ENCODE results near the gene VMP1. TPM values are rescaled to one million over a fixed set of nuclear protein-coding genes. Genes with fewer than 3 reads are reported as not detected.

Gene VMP1
- total RNA-seq, 1 experiment from 2014 or later, result 83.1 TPM

DNA sequence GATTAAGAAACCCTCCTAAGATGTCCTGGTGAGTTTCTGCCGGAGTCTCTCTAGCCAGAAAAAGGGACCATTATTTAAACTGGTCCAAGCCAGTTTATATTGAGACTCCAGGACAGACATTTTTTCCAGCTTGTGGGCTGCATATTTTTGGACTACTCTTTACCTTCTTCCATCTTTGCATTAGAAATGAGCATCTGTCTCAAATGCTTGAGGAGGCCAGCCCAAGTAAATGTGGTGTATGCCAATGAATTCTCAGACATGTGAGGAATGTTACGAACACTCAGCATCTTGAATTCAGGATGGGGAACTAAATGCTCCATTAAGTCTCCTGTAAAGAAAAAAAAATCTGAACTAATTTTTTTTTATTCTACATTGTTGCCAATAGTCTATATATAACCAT, 166.9 kb downstream of the VMP1 start:
- Histone ChIP-seq H4K20me1 (ENCODE audit: control insufficient read depth, insufficient read depth, insufficient read length) (no peaks in the 10 kb centered on the region), H2AFZ (ENCODE audit: low read length) (no peak overlapping the region), H2BK20ac (ENCODE audit: low read depth, low read length, poor library complexity, severe bottlenecking) (no peak overlapping the region), H3K23ac (ENCODE audit: insufficient read length, low read depth, low read length) (no peak overlapping the region), H4K91ac (ENCODE audit: insufficient read length, low read depth, low read length) (no peak overlapping the region), H3K4me2 (ENCODE audit: insufficient read depth, insufficient read length, low read length) (no peak overlapping the region), H3K14ac (ENCODE audit: insufficient read depth, low read length) (no peak overlapping the region), H3K27ac (ENCODE audit: insufficient read length, low read depth, low read length) (no peak overlapping the region), H3K4ac (ENCODE audit: low read depth, low read length) (no peak overlapping the region), H3K56ac (ENCODE audit: insufficient read length, low read depth, low read length) (no peak overlapping the region), H2AK5ac (ENCODE audit: insufficient read length, low read length) (no peak overlapping the region), H3K79me2 (ENCODE audit: insufficient read depth, low read length) (no peaks in the 10 kb centered on the region), H2BK12ac (ENCODE audit: insufficient read length, low read depth, low read length) (no peak overlapping the region), H2BK15ac (ENCODE audit: low read depth, low read length) (no peak overlapping the region), H4K5ac (ENCODE audit: insufficient read length, low read depth, low read length) (no peak overlapping the region), H2BK5ac (ENCODE audit: insufficient read length, low read length) (no peak overlapping the region), H3K79me1 (ENCODE audit: insufficient read depth, low read depth, low read length, poor library complexity, severe bottlenecking) (no peaks in the 10 kb centered on the region), H4K8ac (replicated peaks; ENCODE audit: insufficient read length, low read depth, low read length) (no peak overlapping the region), H2BK120ac (ENCODE audit: low read depth, low read length, poor library complexity, severe bottlenecking) (no peak overlapping the region), H3K9ac (ENCODE audit: extremely low read depth, insufficient read length, low read length) (no peak overlapping the region), H3K27me3 (ENCODE audit: insufficient read depth, low read length) (no peaks in the 10 kb centered on the region), H3K18ac (ENCODE audit: insufficient read length, low read depth, low read length) (no peak overlapping the region), H3K23me2 (ENCODE audit: insufficient read length, low read depth, low read length, poor library complexity, severe bottlenecking) (no peaks in the 10 kb centered on the region), H3T11ph (ENCODE audit: low read length) (no peak overlapping the region), H3K9me3 (ENCODE audit: control insufficient read depth, low read depth, low read length) (no peaks in the 10 kb centered on the region), H3K4me1 (ENCODE audit: insufficient read depth, low read length) (no peaks in the 10 kb centered on the region)
- no CpG with 5 or more reads among the region's 2 CpGs for WGBS (ENCODE audit: extremely low coverage, insufficient read length, low lambda C conversion rate)
- H3K4me3 Mint-ChIP-seq, result no peak overlapping the region
- H3K9me3 Mint-ChIP-seq, result no peaks in the 10 kb centered on the region
- H3K4me1 Mint-ChIP-seq, result no peaks in the 10 kb centered on the region
- DNase-seq, result no peak
- no peaks in the 10 kb centered on the region for H3K27me3 Mint-ChIP-seq (ENCODE audit: low read depth)
- no peak overlapping the region; a peak in 1 of 7 replicates for H3K27ac Mint-ChIP-seq
- peaks cover 8 to 41% (median 29%) of the 10 kb centered on the region in 3 experiments; a peak in 5 of 7 replicates for H3K36me3 Mint-ChIP-seq (ENCODE audit: insufficient read depth in 1 of 3, low read depth in 3 of 3)
- TF ChIP-seq, protein P1, sequence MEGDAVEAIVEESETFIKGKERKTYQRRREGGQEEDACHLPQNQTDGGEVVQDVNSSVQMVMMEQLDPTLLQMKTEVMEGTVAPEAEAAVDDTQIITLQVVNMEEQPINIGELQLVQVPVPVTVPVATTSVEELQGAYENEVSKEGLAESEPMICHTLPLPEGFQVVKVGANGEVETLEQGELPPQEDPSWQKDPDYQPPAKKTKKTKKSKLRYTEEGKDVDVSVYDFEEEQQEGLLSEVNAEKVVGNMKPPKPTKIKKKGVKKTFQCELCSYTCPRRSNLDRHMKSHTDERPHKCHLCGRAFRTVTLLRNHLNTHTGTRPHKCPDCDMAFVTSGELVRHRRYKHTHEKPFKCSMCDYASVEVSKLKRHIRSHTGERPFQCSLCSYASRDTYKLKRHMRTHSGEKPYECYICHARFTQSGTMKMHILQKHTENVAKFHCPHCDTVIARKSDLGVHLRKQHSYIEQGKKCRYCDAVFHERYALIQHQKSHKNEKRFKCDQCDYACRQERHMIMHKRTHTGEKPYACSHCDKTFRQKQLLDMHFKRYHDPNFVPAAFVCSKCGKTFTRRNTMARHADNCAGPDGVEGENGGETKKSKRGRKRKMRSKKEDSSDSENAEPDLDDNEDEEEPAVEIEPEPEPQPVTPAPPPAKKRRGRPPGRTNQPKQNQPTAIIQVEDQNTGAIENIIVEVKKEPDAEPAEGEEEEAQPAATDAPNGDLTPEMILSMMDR (conservative IDR thresholded peaks at IDR 0.05), result no peak

Measured in H9 (cell line).